Femur (tissue), 1 donor: ENCODE measurements around the gene MATN3.
A peak's percentile ranks its signal among the peaks of the same experiment; 100 is the strongest.
"Not testable (repeated sequence)": the region's sequence is repeated elsewhere in the genome, so short reads cannot be mapped to it uniquely, and the experiment has no call there.

ENCODE experiments used
- DNase-seq: peaks from one replicate; pipeline ENCODE4 v3.0.0-alpha.2; 2017

Gene MATN3

GRCh38 chr2:20012282-20013125 is at the start of gene MATN3:
TSS of gene MATN3 (minus strand) at chr2:20012668. CDS start at chr2:20012631, 37 bp downstream.
- DNase-seq, result peak; percentile 65

- no peak for DNase-seq
Measured at GRCh38 chr2:20061940-20062339, 49.5 kb upstream of the MATN3 start.

GRCh38 chr2:20061476-20061875 is 49.0 kb upstream of the MATN3 start:
- DNase-seq, result no peak

GRCh38 chr2:20060106-20060505 is 47.6 kb upstream of the MATN3 start:
- no peak for DNase-seq

- no peak for DNase-seq
Measured at GRCh38 chr2:20057268-20057667, 44.8 kb upstream of the MATN3 start.

GRCh38 chr2:20054931-20055330 is 42.5 kb upstream of the MATN3 start:
- DNase-seq, result no peak

GRCh38 chr2:20054119-20054518 is 41.7 kb upstream of the MATN3 start:
- peak; percentile 59 for DNase-seq

- DNase-seq, result peak; percentile 82
Measured at GRCh38 chr2:20052861-20053281, 40.4 kb upstream of the MATN3 start.

GRCh38 chr2:20052229-20052851 is 39.9 kb upstream of the MATN3 start:
- no peak for DNase-seq

GRCh38 chr2:20051532-20052228 is 39.2 kb upstream of the MATN3 start, which contains the start of gene LAPTM4A:
TSS of gene LAPTM4A (minus strand) at chr2:20051628. CDS start at chr2:20051520, 108 bp downstream.
- peak; percentile 100 for DNase-seq

- peak; percentile 74 for DNase-seq
Measured at GRCh38 chr2:20050646-20051531, 38.4 kb upstream of the MATN3 start.

- no peak for DNase-seq
Measured at GRCh38 chr2:20050104-20050645, 37.7 kb upstream of the MATN3 start.

GRCh38 chr2:20049637-20050036 is 37.2 kb upstream of the MATN3 start:
- DNase-seq, result no peak

GRCh38 chr2:20048488-20049448 is 36.3 kb upstream of the MATN3 start:
- DNase-seq, result no peak

GRCh38 chr2:20045712-20046292 is 33.3 kb upstream of the MATN3 start:
- not testable (repeated sequence) for DNase-seq

- DNase-seq, result no peak
Measured at GRCh38 chr2:20044778-20045177, 32.3 kb upstream of the MATN3 start.

- DNase-seq, result no peak
Measured at GRCh38 chr2:20042531-20042930, 30.1 kb upstream of the MATN3 start.

GRCh38 chr2:20040489-20041172 is 28.2 kb upstream of the MATN3 start:
- DNase-seq, result no peak

GRCh38 chr2:20037660-20038059 is 25.2 kb upstream of the MATN3 start:
- DNase-seq, result no peak
